HG03575 (cell line): ENCODE measurements around the gene TIMP1.

Experiments used
- ATAC-seq: cut with Tn5 transposase; IDR thresholded peaks from one replicate; pipeline ENCODE4 v1.9.1; 2021; ENCODE audit not compliant: unreplicated experiment, insufficient number of reproducible peaks, low FRiP score; ENCODE audit errors: extremely low read depth

The TIMP1 gene

GRCh38 chrX:47572773-47573340, 9.4 kb upstream of the TIMP1 start:
- ATAC-seq: no peak

GRCh38 chrX:47573341-47574075, 8.7 kb upstream of the TIMP1 start:
- ATAC-seq: no peak

DNA sequence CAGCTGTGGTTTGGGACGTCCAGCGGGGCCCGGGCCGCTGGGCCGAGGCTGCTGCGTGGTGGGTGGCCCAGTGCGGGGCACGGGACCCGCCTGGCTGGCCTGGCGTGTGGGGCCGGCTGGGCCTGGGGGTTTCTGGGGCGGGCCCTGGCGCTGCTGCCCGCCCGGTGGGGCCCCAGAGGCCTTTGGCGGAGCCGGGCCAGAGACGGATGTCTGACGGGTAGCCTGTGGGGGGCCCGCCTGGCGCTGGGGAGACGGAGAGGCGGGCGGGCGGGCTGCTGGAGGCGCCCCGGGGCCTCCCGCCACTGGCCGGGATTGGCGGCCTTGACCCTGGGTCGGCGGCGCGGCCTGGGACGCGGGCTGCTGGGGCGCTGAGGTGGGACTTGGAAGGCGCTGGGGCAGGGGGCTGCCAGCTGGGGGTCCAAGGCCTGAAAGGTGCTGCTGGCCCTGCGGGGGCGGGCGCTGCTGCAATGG, 8.1 kb upstream of the TIMP1 start:
- no peak for ATAC-seq

DNA sequence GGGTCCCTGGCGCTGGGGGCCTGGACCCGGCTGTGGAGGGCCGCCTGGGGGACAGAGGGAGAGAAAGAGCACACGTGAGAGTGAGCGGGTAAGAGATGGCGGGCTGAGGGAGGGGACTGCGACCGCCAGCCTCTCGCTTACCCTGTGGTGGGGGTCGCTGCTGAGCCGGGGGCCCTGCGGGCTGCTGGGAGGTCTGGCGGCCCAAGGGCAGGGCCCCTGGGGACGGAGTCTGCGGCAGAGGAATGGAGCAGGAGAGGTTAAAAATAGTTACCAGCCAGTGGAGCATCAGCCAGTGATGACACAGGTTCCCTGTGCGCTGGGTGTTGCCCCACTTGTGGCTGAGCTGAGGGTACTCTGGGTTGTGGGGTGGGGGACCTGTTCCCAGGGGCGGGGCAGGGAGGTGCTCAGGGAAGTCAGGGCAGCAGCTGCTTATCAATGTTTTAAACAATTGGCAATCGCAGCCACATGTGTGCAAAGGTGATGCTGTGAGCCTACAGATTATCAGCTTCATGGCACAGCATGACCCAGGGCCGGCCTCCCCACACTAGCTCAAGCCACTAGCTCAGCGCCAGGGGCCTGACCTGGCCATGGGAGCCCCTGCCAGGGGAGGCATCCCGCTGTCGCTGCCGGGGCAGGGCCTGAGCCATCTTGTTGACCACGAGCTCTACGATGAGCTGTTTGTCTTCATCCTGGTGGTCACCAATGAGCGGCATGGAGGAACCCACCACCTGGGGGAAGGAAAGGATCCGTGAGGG, 7.5 kb upstream of the TIMP1 start:
- ATAC-seq: no peak

DNA sequence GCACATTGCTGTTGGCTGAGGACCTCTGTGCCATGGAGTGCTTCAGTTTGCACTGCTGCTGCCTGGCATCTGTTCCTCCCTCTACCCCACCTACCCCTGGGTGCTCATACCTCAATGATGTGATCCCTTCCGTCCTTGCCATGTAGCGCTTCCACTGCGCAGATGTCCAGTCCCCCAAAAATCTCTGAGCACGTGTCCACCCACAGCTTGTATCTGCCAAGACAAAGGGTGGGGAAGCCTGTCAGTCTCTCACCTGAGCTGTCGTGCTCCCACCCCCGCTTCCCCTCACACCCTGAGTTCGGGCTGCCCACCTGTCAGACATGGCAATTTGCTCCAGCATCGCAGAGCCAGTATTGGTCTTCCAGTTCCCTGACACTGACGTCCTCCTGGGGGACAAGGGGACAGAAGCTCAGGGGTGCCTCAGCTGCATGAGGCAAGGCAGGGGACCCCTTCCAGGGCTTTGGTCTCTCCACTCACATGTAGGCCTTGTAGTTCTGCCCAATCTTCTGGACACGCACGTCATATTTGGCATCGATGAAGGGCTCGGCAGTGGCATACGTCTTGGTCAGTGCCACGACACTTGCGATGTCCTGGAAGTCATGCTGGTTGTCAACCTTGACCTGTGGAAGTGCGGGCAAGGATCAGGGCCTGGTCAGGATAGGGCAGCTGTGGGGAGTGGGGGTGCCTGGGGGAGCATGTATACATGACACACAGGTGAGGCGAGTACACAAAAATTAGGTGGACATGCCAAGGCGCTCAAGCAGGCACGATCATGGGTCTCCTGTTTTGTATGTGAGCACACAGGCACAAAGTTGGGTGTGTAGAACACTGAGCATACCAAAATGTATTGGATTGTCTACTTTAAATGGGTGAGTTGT, 6.0 kb upstream of the TIMP1 start:
- no peak for ATAC-seq

DNA sequence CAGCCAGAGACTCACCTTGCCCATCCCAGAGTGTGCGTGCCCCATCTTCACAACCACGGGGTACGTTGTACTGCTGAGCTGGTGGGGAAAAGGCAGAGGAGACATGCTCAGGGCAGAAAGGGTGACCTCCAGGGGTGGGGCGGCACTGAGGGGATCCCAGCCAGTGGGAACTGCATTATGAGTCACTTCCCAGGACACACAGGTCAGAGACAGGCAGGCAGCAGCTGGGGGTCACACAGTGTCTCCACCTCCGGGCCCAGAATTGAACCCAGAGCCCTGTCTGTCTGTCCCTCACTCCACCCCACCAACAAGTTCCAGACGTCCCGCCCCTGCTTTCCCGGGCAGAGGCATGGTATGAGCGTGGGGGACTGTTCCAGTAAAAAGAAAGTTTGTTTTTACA, 4.8 kb upstream of the TIMP1 start:
- no peak for ATAC-seq

- ATAC-seq: no peak
Observed at GRCh38 chrX:47577901-47578300, 4.3 kb upstream of the TIMP1 start.

DNA sequence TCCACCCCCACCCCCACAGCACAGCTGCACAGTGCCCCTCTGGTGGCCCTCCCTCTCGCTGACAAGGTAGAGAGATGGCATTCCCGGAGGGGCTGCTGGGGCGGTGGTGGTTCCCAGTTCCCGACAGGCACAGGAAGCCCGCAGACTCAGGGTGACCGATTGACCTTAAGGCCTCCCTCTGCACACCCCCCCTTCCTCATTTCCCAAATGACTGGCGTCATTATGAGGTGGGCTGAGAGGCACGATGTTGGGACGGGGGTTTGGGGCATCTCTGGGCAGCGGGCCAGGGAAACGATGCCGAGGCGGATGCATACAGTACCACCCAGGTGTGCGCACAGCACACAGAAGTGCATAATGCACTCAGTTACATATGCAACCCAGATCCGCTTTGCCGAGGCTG, 3.5 kb upstream of the TIMP1 start:
- no peak for ATAC-seq

DNA sequence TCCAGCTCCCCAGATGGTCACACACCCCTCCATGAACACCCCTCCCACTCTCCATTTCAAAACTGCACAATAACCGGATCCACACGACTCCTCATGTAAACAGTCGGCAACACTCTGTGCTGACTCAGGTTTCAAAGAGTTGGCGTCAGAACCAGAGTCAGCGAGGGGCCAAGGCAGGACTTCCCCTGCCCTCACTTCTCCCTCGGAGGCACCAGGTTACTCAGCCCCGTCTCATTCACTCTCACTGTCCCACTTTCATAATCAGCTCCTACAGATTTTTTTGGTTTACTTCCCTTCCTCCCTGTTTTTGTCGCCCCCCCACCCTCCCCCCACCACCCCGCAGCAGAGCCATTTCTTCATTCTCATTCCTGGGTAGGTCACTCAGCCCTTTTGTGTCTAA, 2.7 kb upstream of the TIMP1 start:
- no peak for ATAC-seq

GRCh38 chrX:47583240-47583861, 1.1 kb downstream of the TIMP1 start:
- no peak for ATAC-seq

GRCh38 chrX:47584714-47585113, 2.5 kb downstream of the TIMP1 start:
- no peak for ATAC-seq

GRCh38 chrX:47585273-47585672, 3.0 kb downstream of the TIMP1 start:
- no peak for ATAC-seq

DNA sequence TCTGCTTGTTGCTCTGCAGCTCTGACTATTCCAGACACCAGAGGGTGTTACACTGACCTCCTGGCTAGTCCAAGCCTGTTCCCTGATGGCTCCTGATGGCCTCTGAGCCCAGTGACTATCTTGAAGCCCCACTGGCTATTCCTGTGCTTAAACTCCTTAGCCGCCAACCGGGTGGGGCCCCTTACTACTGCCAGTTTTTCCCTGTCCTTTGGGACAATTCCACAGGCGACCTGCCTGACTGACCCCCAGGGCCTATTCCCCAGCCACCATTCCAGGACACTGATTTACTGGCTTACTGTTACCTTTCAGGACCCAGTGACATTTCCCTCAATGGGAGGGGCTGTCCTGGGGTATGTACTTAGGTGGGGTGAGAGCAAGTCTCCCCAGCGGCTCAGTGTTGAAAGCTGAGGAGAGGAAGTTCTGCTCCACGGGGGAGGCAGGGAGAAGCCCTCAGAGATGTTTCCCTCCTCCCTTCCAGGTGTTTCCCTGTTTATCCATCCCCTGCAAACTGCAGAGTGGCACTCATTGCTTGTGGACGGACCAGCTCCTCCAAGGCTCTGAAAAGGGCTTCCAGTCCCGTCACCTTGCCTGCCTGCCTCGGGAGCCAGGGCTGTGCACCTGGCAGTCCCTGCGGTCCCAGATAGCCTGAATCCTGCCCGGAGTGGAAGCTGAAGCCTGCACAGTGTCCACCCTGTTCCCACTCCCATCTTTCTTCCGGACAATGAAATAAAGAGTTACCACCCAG, 4.0 kb downstream of the TIMP1 start:
- ATAC-seq: no peak

DNA sequence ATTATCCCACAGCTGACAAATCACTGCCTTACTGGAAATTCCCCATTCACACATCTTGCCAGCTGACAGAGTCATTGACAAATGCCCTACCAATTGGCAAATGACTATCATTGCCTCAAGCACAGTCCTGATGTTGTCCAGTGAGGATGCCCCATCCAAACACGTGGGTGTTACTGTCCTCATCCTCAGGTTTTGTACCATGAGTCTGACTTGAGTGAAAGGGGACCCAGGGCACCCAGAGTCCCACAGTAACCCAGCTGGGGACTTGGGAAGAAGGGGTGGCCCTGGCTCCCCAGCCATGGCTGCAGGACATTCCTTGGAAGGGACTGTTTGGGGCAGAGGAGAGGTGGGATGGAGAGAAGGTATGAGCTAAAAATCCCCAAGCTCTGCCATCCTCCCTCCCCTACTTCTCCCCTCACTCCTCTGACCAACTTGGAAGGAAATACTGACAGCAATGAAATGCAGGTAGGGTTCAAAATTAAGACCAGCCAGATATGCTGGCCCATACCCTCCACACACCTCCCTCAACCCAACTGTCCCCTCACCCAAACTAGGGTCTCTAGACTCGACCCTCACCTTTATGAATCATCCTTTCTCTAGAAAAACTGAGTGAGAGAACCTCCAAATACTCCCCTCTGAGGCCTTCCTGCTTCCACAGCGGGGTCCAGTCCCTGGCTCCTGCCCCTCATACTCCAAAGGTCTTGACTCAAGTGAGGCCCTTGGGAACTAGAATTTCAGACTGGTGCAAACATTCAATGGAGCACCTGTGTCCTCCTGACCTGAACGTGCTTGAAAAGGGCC, 5.1 kb downstream of the TIMP1 start:
- no peak for ATAC-seq

DNA sequence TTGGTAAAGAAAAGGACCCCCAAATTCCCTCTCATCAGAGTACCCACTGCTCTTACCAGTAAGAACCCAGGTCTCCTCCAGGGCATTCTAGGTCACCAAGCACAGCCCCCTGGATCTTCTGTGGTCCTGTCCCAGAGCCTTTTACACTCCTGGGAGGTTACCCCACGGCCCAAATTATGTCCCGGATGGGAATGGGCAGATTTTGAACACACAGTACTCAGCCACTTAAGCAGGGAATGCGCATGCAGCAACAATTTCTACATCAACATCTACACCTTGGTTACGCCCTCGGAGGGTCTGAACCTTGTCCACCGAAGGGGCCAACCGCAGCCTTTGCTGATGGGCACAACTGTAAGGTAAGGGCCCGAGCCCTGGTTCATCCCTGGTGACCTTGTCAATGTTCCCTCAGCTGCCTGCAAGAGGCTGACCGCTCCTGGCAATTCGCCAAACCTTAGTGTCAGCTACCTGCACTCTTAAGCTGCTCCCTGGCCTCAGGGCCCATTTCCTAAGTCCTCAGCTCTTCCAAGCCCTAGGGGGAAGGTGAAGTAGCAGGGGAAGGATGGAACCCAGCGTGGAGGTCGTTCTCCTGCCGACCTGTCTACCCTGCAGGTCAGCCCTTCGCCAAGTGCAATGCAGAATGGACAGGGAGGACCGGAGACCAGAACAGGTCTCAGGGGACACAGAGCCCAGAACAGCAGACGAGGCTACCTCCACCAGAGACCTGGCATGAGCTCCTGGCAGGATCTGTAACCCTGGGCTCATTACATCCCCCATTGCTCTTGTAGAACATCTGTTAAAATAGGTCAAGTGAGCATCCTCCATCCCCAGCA, 5.9 kb downstream of the TIMP1 start:
- ATAC-seq: no peak

DNA sequence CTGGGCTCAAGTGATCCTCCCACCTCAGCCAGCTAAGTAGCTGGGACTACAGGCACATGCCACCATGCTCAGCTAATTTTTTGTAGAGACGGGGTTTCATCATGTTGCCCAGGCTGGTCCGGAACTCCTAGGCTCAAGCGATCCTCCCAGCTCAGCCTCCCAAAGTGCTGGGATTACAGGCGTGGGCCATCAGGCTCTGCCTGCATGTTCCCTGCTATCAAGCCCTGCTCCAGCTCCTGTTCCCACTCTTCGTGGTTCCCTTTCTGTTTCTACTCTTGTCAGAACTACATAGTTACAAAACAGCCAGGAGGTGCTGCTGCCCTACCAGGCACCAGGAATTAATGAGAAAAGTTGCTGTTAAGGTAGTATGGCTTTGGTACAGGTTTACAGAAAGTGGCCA, 8.7 kb downstream of the TIMP1 start:
- no peak for ATAC-seq

DNA sequence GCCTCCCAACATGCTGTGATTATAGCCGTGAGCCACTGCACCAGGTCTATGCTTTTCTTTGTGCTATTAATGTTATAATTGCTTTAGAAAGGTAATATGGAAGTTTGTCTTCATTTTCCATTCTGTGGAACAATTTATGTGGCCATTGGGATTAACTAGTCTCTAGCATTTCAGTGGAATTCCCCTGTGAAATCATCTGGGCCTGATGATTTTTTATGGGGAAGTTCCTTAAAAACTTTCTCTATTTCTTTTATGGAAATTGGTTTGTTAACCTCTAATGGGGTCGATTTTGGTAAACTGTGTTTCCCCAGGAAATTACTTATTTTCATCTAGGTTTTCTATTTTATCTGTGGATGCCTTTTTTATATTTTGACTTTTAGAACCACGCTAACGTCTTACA, 11.3 kb downstream of the TIMP1 start:
- ATAC-seq: no peak
